NCI-H2081 treated with DMSO at 0.1 percent for 48 hours (cell line): ENCODE measurements around the gene COL5A2.

Experiments
- DNase-seq: peaks from one replicate; lab custom pipeline; 2025; lab: John Stamatoyannopoulos, UW

COL5A2 gene

DNA sequence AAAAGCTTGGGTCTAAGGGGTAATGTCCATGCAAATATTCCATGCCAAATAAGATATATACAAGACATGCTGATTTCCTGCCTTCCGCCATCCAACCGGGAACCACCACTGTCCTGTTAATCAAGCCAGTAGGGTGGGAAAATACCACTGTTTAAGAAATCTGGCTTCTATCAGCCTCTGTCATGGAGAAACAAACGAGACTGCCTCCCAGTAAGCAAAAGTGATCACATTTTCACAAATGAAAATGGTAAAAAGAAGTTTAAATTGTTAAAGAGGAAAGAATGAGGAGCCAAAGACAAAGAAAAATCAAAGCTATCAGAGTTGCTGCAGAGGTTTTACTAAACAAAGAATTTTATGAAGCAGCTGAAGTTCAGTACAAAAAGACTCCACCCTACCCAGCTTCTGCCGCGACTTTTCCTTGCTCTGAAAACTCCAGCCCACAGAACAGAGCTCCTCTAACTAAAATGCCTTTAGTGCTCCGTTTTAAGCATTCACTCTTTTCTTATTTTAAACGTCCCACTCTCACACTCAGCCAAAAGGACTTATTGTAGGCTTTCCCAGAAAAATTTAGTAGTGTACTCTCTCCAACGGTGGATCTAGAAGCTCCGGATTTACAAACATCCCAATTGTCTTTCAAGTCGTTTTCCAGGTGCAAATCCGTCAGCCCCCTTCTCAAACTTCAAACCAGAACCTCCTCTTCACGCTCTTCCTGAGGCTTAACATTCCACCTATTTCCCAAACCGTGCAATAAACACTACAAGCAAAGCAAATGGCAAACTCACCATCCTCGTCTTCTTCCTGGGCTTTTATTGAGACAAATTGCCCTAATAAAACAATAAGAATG, 613 bp downstream of the COL5A2 start:
- no peak for DNase-seq

- DNase-seq: no peak
These were observed 1.5 kb downstream of the COL5A2 start for GRCh38 chr2:189178054-189178453.

- DNase-seq: no peak
These were observed 2.2 kb downstream of the COL5A2 start for GRCh38 chr2:189177251-189177840.

- DNase-seq: no peak
These were observed 3.0 kb downstream of the COL5A2 start for GRCh38 chr2:189176516-189176915.

- no peak for DNase-seq
These were observed 3.6 kb downstream of the COL5A2 start for GRCh38 chr2:189175869-189176433.

DNA sequence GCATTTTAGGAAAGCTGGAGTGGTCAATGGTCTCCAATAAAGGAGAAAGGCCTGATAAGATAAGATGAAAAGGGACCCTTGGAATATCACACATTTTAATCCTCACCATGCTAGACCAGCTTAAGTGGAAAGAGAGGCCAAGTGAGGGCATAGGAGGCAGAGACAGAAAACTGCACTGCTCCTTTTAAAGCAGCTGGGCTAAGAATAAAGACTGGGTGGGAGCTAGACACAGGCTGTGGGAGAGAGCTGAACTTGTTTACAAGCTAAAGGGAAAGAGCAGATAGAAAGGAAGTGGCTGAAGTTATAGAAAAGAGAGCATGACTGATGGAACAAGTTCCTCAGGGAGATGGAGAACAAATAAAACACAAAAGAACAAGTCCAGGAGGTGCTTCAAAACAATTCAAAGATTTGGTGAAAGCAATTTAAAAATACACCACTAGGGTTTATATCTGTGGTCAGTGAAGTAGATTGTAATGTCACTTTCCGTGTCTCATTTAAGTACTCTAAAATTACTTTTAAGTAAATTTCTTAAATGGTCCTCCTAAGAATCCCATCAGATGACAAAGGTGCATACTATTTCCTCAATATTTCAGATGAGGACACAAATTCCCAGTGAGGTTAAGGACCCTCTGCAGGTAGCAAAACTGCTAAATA, 7.5 kb downstream of the COL5A2 start:
- DNase-seq: no peak

DNA sequence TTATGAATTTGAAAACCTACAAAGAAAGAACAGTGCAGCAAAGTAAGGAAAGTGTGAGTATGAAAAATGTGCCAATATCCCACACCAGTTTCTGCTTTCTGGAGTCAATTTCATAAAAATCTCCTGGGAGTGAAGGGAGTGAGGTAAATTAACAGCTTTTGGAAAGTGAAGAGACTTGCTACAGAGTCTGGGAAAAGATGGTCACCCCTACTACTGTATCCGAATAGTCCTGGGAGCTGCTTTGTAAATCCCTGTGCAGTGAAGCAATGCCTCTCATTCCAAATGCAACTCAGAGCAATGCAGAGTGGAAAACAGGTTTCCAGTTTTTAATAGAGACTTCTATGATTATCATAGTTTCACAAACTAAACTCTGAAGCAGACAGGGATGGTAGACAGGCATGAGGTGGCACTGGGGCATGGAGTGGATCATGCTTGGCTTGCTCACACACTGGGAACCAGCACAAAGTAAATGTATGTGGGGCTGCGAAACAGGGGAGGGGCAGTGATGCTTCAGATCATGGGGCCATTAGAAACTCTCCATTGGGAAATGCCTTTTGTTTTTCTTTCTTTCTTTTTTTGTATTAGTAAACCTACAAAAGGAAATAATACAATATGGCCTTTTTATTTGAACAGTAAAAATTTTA, 10.6 kb downstream of the COL5A2 start:
- DNase-seq: no peak

DNA sequence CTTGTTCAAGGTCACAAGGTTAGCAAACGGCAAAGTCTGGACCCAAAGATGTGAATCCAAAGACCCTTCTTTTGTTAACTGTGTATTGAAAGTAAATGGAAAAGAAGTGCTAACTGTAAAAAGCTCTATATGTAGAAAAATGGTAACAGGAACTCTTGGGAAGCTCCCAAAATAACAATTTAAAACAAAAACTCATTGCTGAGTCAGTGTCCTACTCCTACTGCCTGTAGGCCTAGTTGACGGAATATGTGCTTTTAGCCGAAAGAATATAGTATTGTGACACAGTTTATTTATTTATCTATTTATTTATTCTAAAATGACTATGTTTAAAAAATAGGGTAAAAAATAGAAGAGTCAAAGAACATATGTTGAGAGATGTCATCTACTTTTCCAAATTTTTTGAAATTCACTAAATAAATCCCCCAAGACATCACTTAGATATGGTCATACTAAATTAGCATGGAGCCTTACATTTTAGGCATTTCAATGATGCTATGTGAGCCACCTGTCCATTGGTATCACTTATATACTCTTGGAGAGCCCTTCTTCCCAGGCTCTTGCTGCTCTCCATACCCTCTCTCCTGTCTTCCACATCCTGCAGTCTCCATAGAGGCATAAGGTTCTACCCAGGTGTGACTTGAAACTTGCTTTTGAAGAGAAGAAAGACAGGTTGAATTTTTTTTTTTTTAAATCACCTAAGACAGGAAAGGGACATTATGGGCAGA, 13.7 kb downstream of the COL5A2 start:
- no peak for DNase-seq

GRCh38 chr2:189164746-189165145, 14.8 kb downstream of the COL5A2 start:
- no peak for DNase-seq

DNA sequence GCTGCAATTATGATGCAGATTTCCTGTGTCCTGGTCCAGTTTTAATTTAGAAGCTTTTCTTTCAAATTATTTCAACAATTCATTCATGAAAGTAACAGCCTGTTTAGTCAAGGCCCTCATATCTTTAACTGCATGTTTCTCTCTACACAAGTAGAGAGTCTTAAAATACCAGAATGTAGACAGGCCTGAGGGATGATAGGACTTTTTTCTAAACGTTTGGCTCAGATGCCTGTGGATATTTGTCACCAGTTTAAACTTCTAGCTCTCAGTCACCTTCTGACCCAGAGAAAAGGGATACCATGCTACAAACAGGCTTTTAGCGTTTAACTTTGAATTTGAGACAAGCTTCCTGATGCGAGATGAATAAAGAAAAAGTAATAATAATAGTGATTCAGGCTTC, 15.7 kb downstream of the COL5A2 start:
- no peak for DNase-seq

- DNase-seq: no peak
These were observed 17.0 kb downstream of the COL5A2 start for GRCh38 chr2:189162566-189162965.

GRCh38 chr2:189161894-189162293, 17.7 kb downstream of the COL5A2 start:
- no peak for DNase-seq

DNA sequence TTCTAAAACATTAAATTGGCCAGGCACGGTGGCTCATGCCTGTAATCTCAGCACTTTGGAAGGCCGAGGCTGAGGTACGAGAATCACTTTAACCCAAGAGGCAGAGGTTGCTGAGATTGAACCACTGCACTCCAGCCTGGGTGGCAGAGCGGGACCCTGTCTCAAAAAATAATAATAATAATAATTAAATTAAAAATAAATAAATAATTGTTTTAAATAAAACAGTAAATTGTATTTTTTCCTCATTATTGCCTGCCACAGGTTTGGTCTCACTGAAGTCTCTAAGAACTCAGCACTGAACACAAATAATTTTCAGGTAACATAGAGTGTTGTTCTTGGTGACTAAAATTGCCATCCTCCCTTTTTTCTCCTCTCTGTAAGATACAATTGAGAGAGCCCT, 19.8 kb downstream of the COL5A2 start:
- DNase-seq: no peak

DNA sequence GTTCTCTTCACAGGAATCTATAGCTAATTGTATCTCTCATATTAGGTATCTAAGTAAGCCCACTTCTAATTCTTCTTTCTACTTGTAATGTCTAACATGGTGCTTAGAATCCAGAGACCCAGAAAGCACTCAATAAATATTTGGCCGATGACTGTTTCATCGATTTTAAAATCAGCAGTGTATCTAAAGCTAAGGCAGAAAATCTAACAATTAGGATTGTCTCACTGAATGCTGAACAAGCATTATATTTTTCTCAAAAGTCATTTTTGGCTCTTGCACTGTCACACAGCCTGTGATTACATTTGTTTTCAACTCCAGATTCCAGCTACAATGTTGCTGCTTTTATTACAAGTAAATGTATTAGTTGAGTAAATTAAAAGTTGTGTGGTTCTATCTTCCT, 20.3 kb downstream of the COL5A2 start:
- DNase-seq: no peak

DNA sequence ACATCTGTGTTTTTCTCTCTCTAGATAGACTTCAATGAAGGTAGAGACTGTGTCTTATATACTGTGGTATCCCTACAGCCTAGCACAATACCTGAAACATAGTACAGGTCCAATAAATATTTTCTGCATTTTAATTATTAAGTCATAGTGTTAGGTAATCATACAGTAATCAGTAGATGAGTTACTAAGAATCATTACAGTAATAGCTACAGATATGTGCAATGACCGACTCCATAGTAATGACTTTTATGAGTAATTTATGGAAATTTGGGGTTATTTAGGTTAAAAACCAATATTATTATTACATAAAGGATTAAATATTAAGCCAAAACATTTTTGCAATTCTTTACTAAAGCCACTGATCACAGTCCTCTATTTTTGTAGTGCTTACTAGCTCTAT, 21.6 kb downstream of the COL5A2 start:
- DNase-seq: no peak

GRCh38 chr2:189157456-189157855, 22.1 kb downstream of the COL5A2 start:
- no peak for DNase-seq

GRCh38 chr2:189155795-189156194, 23.8 kb downstream of the COL5A2 start:
- no peak for DNase-seq

GRCh38 chr2:189153619-189154018, 25.9 kb downstream of the COL5A2 start:
- no peak for DNase-seq

DNA sequence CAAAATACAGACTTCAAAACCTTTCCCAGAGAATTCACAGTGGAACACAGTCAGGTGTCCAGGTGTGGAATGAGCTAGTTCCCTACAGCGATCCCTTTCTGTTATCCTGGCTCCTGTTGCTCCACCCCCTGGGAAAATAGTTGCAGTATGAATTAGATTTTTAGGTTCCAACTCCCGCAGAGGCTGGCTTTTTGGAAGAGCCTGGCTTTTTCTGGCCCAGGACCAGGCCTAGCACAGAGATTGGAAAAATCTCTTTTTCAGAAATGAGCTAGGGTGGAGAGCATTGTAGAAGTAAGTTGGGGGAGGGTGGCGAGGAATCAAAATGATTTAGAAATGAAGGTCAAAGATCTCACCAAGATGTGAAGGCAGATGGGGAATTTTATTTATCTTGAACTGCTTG, 27.1 kb downstream of the COL5A2 start:
- no peak for DNase-seq

DNA sequence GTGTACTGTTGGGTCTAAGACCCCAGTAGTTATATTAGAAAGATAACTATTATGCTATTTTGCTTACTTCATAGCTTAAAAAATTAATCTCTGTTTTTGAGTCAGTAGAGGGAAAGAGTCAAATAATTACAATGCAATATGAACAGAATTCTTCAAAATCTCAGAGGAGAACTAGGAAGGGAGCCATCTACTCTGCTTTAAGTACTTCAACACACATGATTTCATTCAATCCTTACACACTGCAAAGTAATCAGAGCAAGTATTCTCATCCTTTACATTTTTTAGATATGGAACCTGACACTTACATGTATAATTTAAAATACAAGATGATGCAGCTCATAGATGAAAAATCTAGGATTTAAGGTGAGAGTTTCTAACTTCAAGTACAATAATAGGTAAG, 27.7 kb downstream of the COL5A2 start:
- no peak for DNase-seq

- no peak for DNase-seq
These were observed 29.5 kb downstream of the COL5A2 start for GRCh38 chr2:189150033-189150432.

DNA sequence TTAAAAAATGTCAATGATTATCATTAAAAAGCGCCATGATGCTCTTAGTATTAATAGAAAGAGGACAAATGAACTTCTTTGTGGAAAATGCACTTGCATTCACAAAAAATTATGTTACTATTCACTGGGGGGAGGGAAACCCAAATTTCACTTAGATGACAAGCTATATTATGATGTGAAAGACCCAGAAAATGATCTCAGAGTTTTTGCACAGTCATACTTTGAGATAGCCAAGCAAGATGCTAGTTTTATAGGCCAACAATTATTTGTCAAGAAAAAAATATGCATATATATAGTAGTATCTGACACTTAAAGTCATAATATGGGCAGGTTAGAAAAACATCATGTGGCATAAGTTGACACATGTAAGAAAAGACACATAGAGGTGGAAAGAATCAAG, 31.6 kb downstream of the COL5A2 start:
- DNase-seq: no peak
